GM18907 (cell line): ENCODE data around the gene ELL3.
"Not testable (repeated sequence)": the region's sequence is repeated elsewhere in the genome, so short reads cannot be mapped to it uniquely, and the experiment has no call there.

Experiments
- ATAC-seq: cut with Tn5 transposase; IDR thresholded peaks from one replicate; pipeline ENCODE4 v1.9.1; 2021; ENCODE audit warnings: mild to moderate bottlenecking, moderate library complexity; ENCODE audit not compliant: unreplicated experiment

Gene ELL3

DNA sequence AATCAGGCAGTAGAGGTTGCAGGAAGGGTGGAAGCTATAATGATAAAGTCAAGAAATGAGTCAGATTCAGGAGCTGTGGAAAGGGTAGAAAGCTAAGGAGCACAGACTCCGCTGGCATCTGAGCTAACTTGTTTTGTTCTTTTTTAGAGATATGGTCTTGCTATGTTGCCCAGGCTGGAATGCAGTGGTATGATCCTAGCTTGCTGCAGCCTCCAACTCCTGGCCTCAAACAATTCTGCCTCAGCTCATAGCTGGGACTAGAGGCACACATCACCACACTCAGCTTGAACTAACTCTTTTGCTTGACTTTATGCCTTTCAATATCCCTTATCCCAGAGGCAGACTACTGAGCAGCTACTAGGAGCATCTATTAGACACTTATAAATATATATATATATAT lies 50.5 kb downstream of the ELL3 start:
- not testable (repeated sequence) for ATAC-seq

DNA sequence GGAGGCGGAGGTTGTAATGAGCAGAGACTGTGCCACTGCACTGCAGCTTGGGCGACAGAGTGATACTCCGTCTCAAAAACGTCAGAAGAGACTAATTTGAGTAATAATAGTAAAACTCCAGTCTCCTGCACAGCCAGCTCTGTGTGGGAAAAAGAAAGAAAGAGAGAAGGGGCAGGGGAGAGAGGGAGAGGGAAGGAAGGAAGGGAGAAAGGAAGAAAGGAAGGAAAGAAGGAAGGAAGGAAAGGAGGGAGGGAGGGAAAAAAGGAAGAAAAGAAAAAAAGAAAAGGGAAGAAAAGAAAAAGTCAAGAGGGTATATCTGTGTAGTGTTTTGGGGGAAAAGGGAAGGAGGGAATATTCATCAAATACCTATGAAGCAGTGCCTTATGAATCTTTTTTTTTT lies 53.6 kb downstream of the ELL3 start:
- ATAC-seq, result no peak
